RPMI8226 (cell line): ENCODE data around the gene GSK3A.
"Not testable (repeated sequence)": the region's sequence is repeated elsewhere in the genome, so short reads cannot be mapped to it uniquely, and the experiment has no call there.

Source experiments
- DNase-seq: peaks from one replicate; pipeline ENCODE4 v3.0.0-alpha.2; 2015

Gene GSK3A

DNA sequence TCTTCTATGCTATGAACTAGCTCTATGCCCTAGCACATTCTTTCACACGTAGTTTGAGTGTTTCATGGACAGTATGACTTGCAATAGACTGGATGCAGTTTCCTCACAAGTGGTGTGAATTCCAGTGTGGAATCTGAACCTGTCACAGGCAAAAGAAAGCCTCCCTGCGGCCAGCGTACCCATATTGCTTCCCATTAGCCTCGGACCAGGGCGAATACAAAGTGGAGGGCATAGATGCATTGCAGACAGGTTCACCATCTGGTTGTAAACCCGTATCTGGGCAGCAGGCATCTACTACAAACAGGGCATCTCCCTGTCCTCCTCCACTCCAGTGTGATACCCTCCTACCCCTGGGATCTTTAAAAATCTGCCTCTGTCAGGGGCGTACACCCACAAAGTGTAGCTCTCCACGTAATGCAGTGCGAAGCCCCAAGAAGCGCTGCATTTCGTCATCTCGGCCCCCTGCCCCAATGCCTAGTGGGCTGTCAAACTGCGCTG lies 25.3 kb upstream of the GSK3A start:
- DNase-seq = no peak

DNA sequence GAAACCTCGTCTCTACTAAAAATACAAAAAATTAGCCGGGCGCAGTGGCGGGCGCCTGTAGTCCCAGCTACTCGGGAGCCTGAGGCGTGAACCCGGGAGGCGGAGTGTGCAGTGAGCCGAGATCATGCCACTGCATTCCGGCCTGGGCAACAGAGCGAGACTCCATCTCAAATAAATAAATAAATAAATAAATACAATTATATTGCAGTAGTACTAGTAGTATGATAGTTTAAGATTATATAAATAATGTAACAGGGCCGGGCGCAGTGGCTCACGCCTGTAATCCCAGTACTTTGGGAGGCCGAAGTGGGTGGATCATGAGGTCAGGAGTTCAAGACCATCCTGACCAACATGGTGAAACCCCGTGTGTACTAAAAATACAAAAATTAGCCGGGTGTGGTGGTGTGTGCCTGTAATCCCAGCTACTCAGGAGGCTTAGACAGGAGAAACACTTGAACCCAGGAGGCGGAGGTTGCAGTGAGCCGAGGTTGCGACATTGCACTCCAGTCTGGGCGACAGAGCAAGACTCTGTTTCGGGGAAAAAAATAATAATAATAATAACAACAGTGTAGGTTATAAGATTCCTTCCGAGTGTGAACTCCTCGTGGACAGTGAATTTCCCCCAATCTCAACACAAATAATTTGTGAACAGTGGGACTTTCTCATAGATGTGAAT lies 24.7 kb upstream of the GSK3A start:
- not testable (repeated sequence) for DNase-seq

- DNase-seq = not testable (repeated sequence)
Measured at GRCh38 chr19:42266105-42266504, 23.7 kb upstream of the GSK3A start.

DNA sequence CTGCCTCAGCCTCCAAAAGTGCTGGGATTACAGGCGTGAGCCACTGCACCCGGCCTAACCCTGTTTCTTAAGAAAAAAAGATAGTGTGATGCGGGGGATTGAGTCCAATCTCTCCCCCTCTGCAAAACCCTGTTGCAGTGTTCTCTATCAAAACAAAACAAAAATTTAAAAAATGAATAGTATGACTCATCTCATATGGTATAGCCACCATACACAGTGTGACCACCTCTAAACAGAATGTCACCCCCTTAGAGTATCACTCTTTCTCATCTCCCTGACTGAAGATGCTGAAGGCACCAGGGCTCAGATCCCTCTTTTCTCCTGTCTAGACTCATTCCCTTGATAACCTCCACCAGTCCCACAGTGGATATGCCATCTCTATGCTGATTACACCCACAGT lies 19.4 kb upstream of the GSK3A start:
- DNase-seq = no peak

GRCh38 chr19:42257842-42258241 lies 15.4 kb upstream of the GSK3A start:
- not testable (repeated sequence) for DNase-seq

- peak; percentile 18 for DNase-seq
Measured at GRCh38 chr19:42255766-42256745, 13.7 kb upstream of the GSK3A start.

- DNase-seq = peak; percentile 89
Measured at GRCh38 chr19:42254850-42255765, 12.7 kb upstream of the GSK3A start, which contains the start of gene ERF. TSS of gene ERF (minus strand) at chr19:42255128. CDS start at chr19:42254999, 129 bp downstream.

- DNase-seq = peak; percentile 79
Measured at GRCh38 chr19:42254089-42254849, 11.9 kb upstream of the GSK3A start.

DNA sequence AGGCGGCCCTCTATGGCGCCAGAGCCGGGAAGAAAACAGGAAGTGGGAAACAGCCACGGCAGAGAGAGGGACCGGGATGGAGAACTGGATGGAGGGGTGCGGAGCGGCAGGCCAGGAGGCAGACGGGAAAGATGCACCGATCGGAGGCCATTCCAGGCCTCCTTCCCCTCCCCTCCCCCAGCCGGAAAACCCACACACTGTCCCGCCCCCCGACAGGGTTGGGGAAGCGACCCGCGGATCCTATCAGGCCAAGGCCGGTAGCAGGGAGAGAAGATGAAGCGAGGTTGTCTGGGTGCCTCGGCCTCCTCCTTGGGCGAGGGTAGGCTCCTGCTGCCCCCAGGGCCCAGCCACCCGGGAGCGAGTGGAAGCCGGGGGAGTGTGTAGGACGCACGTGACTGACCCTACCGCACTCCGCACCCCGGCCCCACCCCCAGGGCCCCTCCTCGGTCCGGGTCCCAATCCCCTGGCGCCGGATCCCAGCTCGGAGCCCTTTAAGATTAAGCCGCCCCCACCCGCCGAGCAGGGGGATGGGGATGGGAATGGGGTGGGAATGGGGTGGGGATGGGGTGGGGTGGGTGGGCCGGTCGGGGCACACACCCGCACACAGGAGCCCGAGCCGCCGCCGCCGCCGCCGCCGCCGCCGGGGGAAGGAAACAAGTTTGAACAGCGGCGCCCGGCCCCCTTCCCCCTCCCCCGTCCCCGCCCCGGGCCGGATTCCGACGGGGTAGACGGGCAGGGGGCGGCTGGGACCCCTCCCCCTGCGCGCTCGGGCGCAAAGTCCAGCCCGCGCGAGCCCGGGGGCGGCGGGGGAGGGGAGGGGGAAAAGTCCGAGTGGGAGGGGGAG lies 11.1 kb upstream of the GSK3A start:
- DNase-seq = peak; percentile 51

DNA sequence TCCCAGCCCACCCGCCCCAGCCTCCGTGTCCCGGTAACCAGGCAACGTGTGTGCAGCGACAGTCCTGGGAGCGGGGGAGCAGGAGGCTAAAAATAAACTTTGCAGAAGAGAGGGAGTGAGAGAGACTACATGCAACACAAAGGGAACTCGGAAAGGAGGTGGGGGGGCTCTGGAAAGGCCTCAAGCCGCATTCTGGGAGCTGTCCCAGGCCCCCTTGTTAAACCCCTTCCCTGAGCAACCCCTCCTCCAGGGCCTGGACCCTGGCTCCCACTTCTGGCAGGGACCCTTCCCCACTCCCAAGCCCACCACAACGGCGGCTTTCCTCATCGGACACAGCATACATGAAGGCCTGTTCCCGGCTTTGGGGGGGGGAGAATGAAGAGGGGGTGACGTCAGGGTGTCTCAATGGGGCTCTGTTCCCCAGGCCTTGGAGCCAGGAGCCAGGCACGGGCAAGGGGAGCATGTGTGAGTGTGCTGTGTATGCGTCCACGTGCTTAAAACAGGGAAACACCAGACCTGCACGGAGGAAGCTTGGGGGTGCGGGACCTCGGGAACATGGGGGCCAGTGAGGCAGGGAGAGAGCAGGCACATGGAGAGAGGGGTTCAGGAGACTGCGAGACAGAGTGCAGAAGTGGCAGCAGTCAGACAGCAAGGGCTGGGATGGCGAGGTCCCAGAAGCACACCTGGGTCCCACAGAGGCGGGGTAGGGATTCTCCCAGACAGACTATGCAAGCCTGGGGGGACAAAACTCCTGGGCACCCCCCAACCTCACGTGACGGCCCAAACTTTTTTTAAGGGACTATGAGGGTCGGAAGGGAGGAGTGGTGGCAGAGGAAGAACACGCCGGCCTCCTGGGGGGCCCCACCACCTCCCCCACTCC lies 10.2 kb upstream of the GSK3A start:
- DNase-seq = no peak

- no peak for DNase-seq
Measured at GRCh38 chr19:42251572-42252358, 9.4 kb upstream of the GSK3A start.

- no peak for DNase-seq
Measured at GRCh38 chr19:42250666-42251531, 8.5 kb upstream of the GSK3A start.

DNA sequence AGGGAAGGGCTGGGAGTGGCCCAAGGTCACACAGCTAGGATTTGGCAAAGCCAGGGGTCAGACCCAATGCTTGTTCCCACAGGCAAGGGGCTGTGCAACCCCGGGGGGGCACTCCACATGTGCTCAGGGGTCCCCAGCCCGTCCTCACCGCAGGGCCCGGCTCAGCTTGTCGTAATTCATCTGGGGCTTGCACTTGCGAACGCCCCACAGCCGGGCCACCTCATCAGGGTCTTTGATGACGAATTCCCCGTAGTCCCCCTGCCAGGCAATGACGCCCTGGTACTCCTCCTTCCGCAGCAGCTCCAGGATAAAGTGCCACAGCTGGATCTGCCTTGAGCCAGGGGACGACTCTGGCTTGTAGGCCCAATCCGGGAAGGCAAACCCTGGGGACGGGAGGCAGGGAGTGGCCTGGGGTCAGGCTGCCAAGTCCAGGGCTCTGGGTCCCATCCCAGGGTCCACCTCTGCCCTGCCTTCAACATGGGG lies 7.8 kb upstream of the GSK3A start:
- DNase-seq = no peak

DNA sequence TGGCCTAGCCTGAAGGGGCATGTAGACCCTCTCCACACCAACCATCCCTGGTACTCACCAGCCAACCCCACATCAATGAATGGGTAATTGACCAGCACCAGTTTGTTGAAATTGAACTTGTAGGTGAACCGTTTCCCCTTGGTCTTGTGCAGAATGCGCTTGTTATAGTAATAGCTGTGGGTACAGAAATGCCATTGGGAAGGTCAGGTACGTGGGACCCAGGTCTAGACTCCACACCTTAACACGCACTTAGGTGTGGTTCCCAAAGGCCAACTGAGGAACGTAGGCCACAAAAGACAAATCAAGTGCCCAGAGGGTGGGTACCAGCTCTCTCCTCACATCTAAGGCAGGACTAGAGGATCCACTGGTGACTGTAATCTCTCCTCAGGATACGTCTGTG lies 7.4 kb upstream of the GSK3A start:
- no peak for DNase-seq

DNA sequence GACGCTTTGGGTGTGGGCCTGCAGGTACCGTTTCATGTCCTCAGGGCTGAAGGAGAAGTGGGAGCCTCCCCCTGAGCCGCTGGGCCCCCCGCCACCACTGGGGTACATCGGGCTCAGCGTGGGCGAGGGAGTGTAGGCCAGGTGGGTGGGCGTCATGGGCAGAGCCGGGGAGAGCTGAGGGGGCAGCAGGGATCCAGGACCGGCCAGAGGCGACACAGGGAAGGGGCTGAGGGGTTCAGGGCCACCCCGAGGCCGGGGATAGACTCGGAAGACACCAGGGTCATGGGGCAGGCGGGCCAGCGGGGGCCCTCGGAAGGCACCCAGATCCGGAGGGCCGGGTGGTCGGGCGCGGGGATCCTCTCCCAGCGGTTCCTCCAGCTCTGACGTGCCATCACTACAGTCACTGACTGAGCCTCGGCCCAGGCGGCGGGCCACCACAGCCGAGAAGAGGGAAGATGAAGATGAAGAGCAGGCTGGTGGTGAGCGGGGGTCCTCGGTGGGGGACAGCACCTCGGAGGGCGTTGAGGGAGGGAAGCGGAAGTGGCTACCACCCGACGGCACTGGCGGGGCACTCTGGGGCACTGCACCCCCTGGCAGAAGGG lies 6.8 kb upstream of the GSK3A start:
- no peak for DNase-seq

- DNase-seq = no peak
Measured at GRCh38 chr19:42248270-42249148, 6.1 kb upstream of the GSK3A start.
